Stimulated activated CD4-positive, alpha-beta T cell treated with anti-CD3 and anti-CD28 coated beads, Interleukin-12 subunit alpha, Interleukin-12 subunit beta, amount 100 ng/mL, for 48 hours (primary cell): ENCODE measurements around the gene ATP4A.

Experiments
- DNase-seq, 3 donors: peaks; one replicate each; pipeline ENCODE4 v3.0.0-alpha.2; 2020; ENCODE audit warnings: low read depth in 2 of 3, low spot score in 1 of 3

The ATP4A gene

DNA sequence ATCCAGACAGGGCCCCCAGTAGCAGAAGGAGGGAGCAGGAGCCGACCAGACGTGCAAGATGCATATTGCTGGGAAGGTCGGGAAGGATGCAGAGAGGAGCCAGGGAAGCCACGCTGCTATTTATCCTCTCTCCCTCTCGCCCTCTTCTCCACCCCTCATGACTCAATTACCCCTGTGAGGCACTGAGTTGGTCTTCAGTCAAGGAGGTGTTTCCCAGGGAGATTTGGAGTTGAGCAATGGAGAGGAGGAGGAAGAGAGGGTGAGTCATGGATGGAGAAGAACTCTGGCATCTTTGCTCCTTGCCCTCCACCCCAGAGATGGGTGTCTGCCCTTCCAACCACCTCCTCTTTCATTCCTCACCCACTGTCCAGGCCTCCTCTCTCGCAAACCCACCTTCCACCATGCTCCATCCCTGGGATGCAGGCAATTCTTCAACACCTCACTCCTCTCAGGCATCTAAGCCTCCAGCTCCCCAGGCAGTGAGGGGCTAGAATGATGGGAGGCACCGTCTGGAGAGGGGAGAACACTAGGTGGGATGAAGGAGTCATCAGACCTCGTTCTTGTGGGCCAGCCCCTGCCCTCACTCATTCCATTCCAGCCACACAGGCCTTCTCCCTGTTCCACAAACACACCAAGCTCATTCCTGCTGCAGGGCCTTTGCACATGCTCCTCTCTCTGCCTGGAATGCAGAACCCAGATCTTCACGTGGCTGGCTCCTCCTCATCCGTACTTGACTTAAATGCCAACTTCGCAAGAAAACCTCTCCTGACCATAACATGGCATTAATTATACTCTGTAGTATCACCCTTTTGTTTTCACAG, 35.0 kb downstream of the ATP4A start, which contains the start of gene SBSN:
TSS of gene SBSN (minus strand) at position 94 of the 821 bp plus-strand sequence. CDS start at position 64, 30 bp downstream.
- no peak for DNase-seq

GRCh38 chr19:35525873-35526272, 37.6 kb downstream of the ATP4A start:
- no peak for DNase-seq

DNA sequence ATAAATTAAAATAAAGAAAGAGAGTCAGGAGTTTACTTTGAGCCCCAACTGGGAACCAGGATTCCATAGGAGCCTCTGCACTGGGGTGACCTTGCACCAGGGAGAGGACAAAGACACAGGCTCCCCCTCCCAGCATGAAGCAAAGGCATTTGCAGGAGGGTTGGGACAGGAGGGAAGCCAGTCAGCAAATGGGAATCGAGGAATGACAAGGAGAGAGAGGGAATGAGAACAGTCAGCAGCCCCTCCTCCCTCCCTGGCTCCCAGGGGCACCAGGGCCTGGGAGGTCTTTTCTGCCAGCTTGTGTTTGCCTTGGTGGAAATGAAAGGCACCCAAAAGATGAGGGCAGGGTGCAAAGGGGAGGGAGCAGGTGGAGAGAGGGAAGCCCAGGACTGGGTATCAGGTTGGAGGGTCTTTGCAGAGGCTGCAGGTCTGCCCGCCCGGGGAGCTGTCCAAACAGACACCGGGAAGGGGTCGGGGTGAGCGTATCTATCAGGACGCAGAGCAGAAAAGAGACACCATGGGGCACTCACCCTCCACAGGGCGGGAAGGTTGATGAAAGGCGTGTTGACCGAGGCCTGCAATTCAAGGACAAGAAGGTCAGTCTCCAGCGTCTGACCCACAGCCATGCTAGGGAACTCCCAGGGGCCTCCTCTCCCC, 39.1 kb downstream of the ATP4A start:
- DNase-seq = no peak

DNA sequence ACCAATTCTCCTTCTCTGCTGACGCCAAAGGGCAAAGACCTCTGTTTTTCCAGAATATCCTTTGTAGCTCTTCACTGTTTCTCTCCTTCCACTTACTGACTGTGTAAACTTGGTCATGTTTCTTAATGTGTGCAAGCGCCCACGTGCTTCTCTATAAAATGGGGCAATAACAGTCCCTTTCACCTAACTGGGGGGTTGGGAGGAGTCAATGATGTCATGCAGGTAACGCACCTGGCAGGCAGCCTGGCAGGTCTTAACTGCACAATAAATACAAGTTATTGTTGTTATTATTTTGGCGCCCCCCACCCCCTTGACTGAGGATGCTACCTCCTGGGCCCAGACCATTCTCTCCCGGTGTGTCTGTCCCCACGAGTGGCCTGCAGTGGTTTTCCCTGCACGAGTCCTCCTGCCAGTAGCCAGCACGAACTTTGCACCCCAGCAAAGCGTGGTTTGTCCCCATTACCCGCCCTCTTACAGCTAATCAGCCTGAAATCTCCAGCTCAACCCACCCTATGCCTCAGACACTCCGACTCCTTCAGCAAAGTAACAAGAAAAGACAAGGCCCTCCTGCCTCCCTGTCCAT, 40.6 kb downstream of the ATP4A start:
- no peak for DNase-seq

DNA sequence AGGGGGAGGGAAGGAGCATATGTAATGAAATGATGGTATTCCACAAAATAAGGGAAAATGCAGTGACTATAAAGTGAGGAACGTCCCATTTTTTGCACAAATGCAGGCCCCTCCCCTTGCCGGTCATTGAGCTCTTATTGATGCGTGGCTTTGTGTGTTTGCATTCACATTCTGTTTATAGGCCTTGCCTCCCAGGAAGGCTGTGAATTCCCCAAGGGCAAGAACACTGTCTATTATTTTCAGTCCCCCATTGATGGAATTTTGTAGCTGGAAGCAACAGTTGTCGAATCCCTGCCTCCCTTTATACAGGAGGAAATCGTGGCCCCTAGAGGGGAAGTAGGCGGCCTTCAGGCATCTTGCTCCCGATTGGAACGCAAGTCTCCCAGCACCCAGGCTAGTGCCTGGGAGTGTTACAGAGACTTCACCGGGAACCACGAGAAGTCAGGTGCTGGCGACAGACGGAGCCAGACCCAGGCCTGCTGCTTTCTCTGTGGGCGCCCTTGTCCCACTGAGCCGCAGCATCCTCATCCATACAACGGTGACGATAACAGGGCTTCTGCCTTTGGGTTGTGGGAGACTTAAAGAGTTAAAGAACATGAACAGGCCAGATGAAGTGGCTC, 42.2 kb downstream of the ATP4A start:
- no peak for DNase-seq

- DNase-seq = no peak
Observed at GRCh38 chr19:35519291-35519690, 44.2 kb downstream of the ATP4A start.

DNA sequence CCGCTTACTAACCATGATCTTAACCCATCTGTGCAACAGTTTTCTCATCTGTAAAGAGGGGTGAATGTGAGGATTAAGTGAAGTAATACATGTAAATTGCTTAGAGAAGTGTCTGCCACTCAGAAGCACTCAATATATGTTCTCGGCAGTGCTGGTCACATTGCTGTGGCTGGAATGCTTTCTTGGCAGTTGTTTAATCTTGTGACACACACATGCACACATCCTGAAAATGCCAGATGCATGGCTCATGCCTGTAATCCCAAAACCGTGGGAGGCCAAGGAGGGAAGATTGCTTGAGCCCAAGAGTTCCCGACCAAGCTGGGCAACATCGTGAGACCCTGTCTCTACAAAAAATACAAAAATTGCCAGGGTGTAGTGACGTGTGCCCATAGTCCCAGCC, 45.1 kb downstream of the ATP4A start:
- no peak for DNase-seq

GRCh38 chr19:35517342-35517741, 46.1 kb downstream of the ATP4A start:
- DNase-seq = no peak

- DNase-seq = no peak
Observed at GRCh38 chr19:35516310-35516709, 47.1 kb downstream of the ATP4A start.

- no peak for DNase-seq
Observed at GRCh38 chr19:35514282-35514809, 49.1 kb downstream of the ATP4A start.

DNA sequence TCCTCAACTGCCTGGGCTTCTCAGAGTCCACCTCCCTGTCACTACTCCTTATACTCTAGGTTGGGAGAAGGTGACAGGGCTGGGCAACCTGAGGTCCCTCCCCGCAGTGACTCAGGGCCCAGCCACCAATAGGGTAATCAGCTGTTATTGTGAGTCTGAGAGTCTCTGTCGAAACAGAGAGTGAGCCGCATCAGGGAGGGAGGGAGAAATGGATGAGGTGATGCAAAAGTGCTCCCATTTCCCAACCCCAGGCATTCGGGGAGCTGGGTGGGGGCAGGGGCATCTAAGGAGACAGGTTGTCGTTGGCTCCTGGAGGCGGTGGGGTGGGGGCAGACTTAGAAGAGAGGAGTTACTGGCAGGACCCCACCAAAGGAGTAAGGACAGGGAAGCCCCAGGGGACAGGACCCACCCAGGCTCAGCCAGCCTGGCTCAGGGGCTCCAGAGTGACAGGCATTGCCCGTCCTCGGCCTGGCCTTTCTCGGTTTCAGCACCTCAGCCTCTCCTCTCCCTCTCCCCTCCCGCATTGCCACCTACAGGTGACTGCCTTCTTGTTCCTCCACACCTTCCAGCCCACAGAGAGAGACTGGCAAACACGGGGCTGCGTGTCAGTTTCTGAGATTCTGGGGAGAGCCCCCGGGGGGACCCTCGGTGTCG, 49.7 kb downstream of the ATP4A start, which contains the start of gene DMKN:
TSS of gene DMKN (minus strand) at position 22 of the 654 bp plus-strand sequence. CDS start 174 bp downstream, outside the sequence.
- no peak for DNase-seq

GRCh38 chr19:35512831-35513627, 50.4 kb downstream of the ATP4A start:
- DNase-seq = no peak

GRCh38 chr19:35511337-35511736, 52.1 kb downstream of the ATP4A start:
- no peak for DNase-seq

DNA sequence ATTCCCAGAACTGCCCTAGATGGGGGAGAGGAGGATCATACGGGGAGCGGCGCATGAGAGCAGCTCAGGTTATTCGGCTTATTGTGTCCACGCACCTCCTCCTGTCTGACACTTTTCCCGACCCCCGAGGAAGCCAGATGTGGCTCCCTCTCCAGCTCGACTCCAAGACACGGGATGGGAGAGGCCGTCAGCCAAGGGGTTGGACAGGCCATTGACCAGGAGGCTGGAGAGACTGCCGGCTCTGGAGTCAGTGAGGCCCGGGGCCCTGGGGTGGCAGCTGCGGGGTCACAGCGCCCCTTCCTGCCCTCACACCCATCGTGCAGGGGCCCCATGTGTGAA, 52.9 kb downstream of the ATP4A start:
- DNase-seq = no peak

DNA sequence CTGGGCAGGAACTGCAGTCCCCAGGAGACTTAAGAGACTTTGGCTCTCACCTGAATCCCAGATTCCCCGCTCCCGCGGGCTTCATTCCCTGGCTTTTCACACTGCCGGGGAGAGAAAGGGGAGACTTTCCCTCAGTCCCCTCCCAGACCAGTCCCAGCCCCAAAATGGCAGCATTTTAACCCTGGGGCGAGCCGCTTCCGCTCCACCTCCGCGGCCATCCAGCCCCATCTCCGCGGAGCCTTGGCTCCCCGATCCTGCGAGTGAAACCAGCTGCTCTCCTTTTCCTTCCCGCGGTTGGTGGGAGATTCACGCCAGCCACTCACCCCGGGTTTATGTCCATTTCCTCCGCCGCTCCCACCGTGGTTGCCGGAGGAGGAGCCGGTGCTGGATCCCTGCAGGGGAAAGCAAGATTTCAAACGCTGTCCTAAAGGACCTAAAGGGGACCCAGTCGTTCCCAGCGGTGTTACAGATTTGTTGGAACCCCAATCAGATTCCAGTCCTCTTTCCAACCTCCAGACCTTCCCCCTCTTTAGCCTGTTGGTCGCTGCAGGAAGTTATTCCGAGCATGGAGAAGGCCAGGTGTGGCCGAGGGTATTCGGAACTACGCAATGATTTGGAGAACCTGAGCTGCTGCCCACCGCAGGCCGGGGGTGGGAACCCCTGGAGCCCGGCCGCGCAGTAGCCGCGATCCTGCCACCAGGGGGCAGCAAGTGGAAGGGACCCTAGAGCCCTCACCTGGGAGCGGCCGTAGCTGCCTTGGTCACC, 53.4 kb downstream of the ATP4A start:
- peak; percentile 38 to 76 (median 71) for DNase-seq

- DNase-seq = peak in 1 of 3 donors; percentile 21
Observed at GRCh38 chr19:35509018-35509652, 54.3 kb downstream of the ATP4A start.

DNA sequence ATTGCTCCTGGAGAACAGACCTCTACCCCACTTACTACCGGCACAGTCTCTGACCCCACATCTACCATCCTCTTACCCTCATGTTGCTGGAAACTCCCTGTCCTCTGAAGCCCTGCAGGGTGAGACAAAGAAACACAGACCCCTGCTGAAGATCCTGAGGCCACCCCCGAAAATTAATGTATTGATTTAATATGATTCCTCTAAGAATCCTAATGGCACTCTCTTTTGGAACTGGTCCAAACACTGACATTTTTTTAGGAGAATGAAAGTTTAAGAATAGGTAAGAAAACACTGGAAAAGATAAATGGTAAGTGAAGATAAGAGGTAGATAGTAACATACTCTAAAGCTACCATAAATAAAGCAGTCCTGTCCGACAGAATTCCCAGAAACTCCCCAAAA, 55.3 kb downstream of the ATP4A start:
- no peak for DNase-seq

DNA sequence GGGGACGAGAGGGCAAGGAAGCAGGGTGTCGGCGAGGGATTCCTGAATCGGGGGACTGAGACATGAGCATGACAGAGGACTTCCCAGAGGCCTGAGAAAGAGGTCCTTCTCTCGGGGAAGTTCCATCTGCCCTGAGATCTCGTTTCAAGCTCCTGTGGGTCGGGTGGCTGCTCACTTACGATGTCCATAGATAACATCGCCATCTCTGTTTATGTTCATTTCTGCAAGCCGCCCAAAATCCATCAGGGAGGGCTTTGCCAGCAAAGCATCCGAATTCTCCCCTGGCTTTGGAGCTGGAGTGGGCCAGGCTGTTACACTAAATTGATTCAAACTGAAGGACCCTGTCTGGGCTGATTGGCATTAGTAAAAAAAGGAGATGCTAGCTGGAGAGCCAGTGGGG, 55.9 kb downstream of the ATP4A start:
- DNase-seq = no peak

DNA sequence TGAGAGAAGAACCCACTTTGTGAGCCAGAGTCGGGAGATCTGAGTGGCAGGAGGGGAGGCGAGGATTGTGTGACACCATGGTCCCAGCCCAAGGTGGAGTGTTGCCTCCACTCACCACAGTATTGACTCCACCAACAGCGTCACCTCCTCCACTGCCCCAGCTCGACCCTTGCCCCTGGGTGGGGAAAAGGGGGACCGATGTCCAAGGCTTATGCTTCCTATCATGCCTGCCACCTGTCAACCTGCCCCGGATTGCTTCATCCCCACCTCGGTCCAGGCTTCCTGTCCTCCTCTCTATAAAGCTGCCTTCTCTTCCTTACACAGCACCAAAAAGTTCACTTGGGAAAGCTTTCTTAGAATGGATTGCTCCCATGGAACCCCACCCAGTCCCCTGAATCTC, 57.4 kb downstream of the ATP4A start:
- DNase-seq = no peak
